SK-N-MC (cell line): ENCODE measurements around the gene SELENOO.
"Not testable (repeated sequence)": the region's sequence is repeated elsewhere in the genome, so short reads cannot be mapped to it uniquely, and the experiment has no call there.

Source experiments
- DNase-seq: peaks from one replicate; pipeline ENCODE4 v3.0.0-alpha.2; 2011; ENCODE audit warnings: low read depth, low spot score
- H3K27ac ChIP-seq: fragments of 200-600 bp; sonication (generic); 2 replicates; pipeline ENCODE4 v1.5.1; 2016; ENCODE audit warnings: mixed run types
- H3K36me3 ChIP-seq: fragments of 200-600 bp; sonication (generic); 2 replicates; pipeline ENCODE4 v1.6.1; 2017; ENCODE audit warnings: antibody characterized with exemption, low read length, mixed read lengths; ENCODE audit not compliant: insufficient read depth
- H3K4me3 ChIP-seq: fragments of 200-600 bp; sonication (generic); 2 replicates; pipeline ENCODE4 v1.5.1; 2016
- H3K9ac ChIP-seq: fragments of 200-600 bp; sonication (generic); 2 replicates; pipeline ENCODE4 v1.8.0; 2017; ENCODE audit warnings: mixed run types, mixed read lengths; ENCODE audit not compliant: insufficient read length
- H3K9me3 ChIP-seq: fragments of 200-600 bp; sonication (generic); 2 replicates; pipeline ENCODE4 v1.6.1; 2017; ENCODE audit warnings: low read depth, mild to moderate bottlenecking, antibody characterized with exemption, low read length, moderate library complexity, mixed read lengths
- EZH2 ChIP-seq: fragments of 200-600 bp; sonication (generic); IDR thresholded peaks from one replicate; pipeline ENCODE4 v1.6.1; 2017; ENCODE audit warnings: antibody characterized with exemption
- FOXP2 ChIP-seq: optimal IDR thresholded peaks from 2 replicates; pipeline ENCODE3; 2011; ENCODE audit warnings: mild to moderate bottlenecking, moderate library complexity; ENCODE audit not compliant: insufficient read depth; ENCODE audit errors: extremely low read length, control extremely low read depth
- POLR2AphosphoS5 ChIP-seq: IDR thresholded peaks from 2 replicates; pipeline ENCODE4 v1.6.1; 2012; ENCODE audit warnings: mild to moderate bottlenecking, low read depth, low read length, borderline replicate concordance

Gene SELENOO

GRCh38 chr22:50199251-50199721 lies 1.5 kb upstream of the SELENOO start:
- Histone ChIP-seq H3K27ac (peak overlapping the region; percentile 13; the same call in 1 of the 2 replicates), H3K9ac (no peak overlapping the region), H3K9me3 (peaks cover 6% of the 10 kb centered on the region; the same call in 1 of the 2 replicates), H3K4me3 (no peak overlapping the region), H3K36me3 (peaks cover 25% of the 10 kb centered on the region)
- DNase-seq = no peak
- TF ChIP-seq POLR2AphosphoS5 (no peak), EZH2 (no peak), FOXP2 (no peak)

- H3K4me3 ChIP-seq = peak overlapping the region; percentile 83
- H3K36me3 ChIP-seq = peaks cover 19% of the 10 kb centered on the region
- TF ChIP-seq EZH2 (no peak), POLR2AphosphoS5 (0 out of 2 replicates have a peak, but pooled peaks have one; percentile 31)
- no peak for DNase-seq
- no peak overlapping the region for H3K27ac ChIP-seq
- H3K9ac ChIP-seq = peak overlapping the region; percentile 72
- H3K9me3 ChIP-seq = peaks cover 6% of the 10 kb centered on the region; the same call in 1 of the 2 replicates
These were observed 866 bp upstream of the SELENOO start for GRCh38 chr22:50199829-50200460.

GRCh38 chr22:50201191-50202129 lies 649 bp downstream of the SELENOO start:
- Histone ChIP-seq H3K9me3 (peaks cover 6% of the 10 kb centered on the region; the same call in 1 of the 2 replicates), H3K4me3 (peak overlapping the region; percentile 83), H3K9ac (peak overlapping the region; percentile 56), H3K36me3 (peaks cover 23% of the 10 kb centered on the region), H3K27ac (no peak overlapping the region)
- DNase-seq = no peak
- TF ChIP-seq POLR2AphosphoS5 = no peak
- no peak for TF ChIP-seq FOXP2
- no peak for TF ChIP-seq EZH2

- Histone ChIP-seq H3K36me3 (peaks cover 24% of the 10 kb centered on the region), H3K9ac (peak overlapping the region; percentile 56)
- DNase-seq = no peak
These were observed 1.4 kb downstream of the SELENOO start for GRCh38 chr22:50202130-50202666.

GRCh38 chr22:50203288-50203687 lies 2.5 kb downstream of the SELENOO start:
- Histone ChIP-seq H3K4me3 (no peak overlapping the region), H3K27ac (no peak overlapping the region), H3K9me3 (peaks cover 6% of the 10 kb centered on the region; the same call in 1 of the 2 replicates), H3K36me3 (peaks cover 31% of the 10 kb centered on the region), H3K9ac (no peak overlapping the region)
- DNase-seq = no peak
- TF ChIP-seq FOXP2 (no peak), POLR2AphosphoS5 (no peak), EZH2 (no peak)

More at GRCh38 chr22:50202130-50202666, 1.4 kb downstream of the SELENOO start:
- TF ChIP-seq EZH2 = no peak
- no peak for TF ChIP-seq FOXP2
- TF ChIP-seq POLR2AphosphoS5 = no peak
- Histone ChIP-seq H3K9me3 (peaks cover 6% of the 10 kb centered on the region; the same call in 1 of the 2 replicates), H3K27ac (no peak overlapping the region), H3K4me3 (peak overlapping the region; percentile 73)

GRCh38 chr22:50204571-50204970 lies 3.8 kb downstream of the SELENOO start:
- Histone ChIP-seq H3K9me3 (peaks cover 6% of the 10 kb centered on the region; the same call in 1 of the 2 replicates), H3K4me3 (no peak overlapping the region), H3K9ac (no peak overlapping the region), H3K27ac (peak overlapping the region; percentile 50; the same call in 1 of the 2 replicates), H3K36me3 (peaks cover 31% of the 10 kb centered on the region)
- TF ChIP-seq POLR2AphosphoS5 (no peak), EZH2 (no peak), FOXP2 (no peak)
- DNase-seq = no peak

- not testable (repeated sequence) for DNase-seq, H3K4me3 ChIP-seq, H3K9ac ChIP-seq, H3K9me3 ChIP-seq
- Histone ChIP-seq H3K36me3 (peaks cover 32% of the 10 kb centered on the region), H3K27ac (peak overlapping the region; percentile 50; the same call in 1 of the 2 replicates)
These were observed 4.2 kb downstream of the SELENOO start for GRCh38 chr22:50204998-50205397.

GRCh38 chr22:50205781-50206569 lies 5.2 kb downstream of the SELENOO start:
- Histone ChIP-seq H3K9me3 (peaks cover 6% of the 10 kb centered on the region; the same call in 1 of the 2 replicates), H3K36me3 (peaks cover 42% of the 10 kb centered on the region), H3K9ac (no peak overlapping the region), H3K27ac (no peak overlapping the region), H3K4me3 (no peak overlapping the region)
- TF ChIP-seq FOXP2 (no peak), POLR2AphosphoS5 (no peak), EZH2 (no peak)
- no peak for DNase-seq
